GM04504 (cell line): ENCODE results near the gene RPUSD3.

Experiments used
- DNase-seq: peaks from one replicate; pipeline ENCODE4 v3.0.0-alpha.2; 2012; ENCODE audit warnings: low read depth

Gene RPUSD3

GRCh38 chr3:9834520-9835380 lies 9.1 kb downstream of the RPUSD3 start:
- no peak for DNase-seq

- DNase-seq: no peak
Observed at GRCh38 chr3:9833078-9833477, 10.7 kb downstream of the RPUSD3 start.

- no peak for DNase-seq
Observed at GRCh38 chr3:9831253-9831652, 12.6 kb downstream of the RPUSD3 start.

GRCh38 chr3:9828801-9829755 lies 14.7 kb downstream of the RPUSD3 start:
- no peak for DNase-seq

GRCh38 chr3:9826815-9827573 lies 16.8 kb downstream of the RPUSD3 start:
- no peak for DNase-seq

GRCh38 chr3:9825451-9826040 lies 18.3 kb downstream of the RPUSD3 start:
- no peak for DNase-seq

GRCh38 chr3:9820946-9821345 lies 22.9 kb downstream of the RPUSD3 start:
- no peak for DNase-seq

- DNase-seq: no peak
Observed at GRCh38 chr3:9820543-9820942, 23.3 kb downstream of the RPUSD3 start.

GRCh38 chr3:9818666-9819335 lies 25.0 kb downstream of the RPUSD3 start:
- no peak for DNase-seq

GRCh38 chr3:9817436-9817835 lies 26.4 kb downstream of the RPUSD3 start:
- no peak for DNase-seq

GRCh38 chr3:9815986-9816385 lies 27.8 kb downstream of the RPUSD3 start:
- DNase-seq: no peak

GRCh38 chr3:9812870-9813483 lies 30.8 kb downstream of the RPUSD3 start:
- no peak for DNase-seq

GRCh38 chr3:9810846-9811245 lies 33.0 kb downstream of the RPUSD3 start:
- DNase-seq: no peak

GRCh38 chr3:9810433-9810770 lies 33.4 kb downstream of the RPUSD3 start:
- no peak for DNase-seq

GRCh38 chr3:9809615-9810432 lies 34.0 kb downstream of the RPUSD3 start, which contains the start of gene TTLL3:
Gene TTLL3, plus strand, starts transcription at chr3:9810262. Its CDS starts 400 bp downstream, at chr3:9810662.
- peak; percentile 44 for DNase-seq

GRCh38 chr3:9809239-9809614 lies 34.6 kb downstream of the RPUSD3 start:
- no peak for DNase-seq

- DNase-seq: no peak
Observed at GRCh38 chr3:9808345-9809037, 35.3 kb downstream of the RPUSD3 start.

GRCh38 chr3:9807981-9808344 lies 35.8 kb downstream of the RPUSD3 start:
- no peak for DNase-seq
